Glomerular visceral epithelial cell (primary cell): ENCODE results near the gene KYAT1.

ENCODE experiments used
- DNase-seq: peaks from one replicate; pipeline ENCODE4 v3.0.0-alpha.2; 2016; ENCODE audit errors: extremely low spot score

The KYAT1 gene

GRCh38 chr9:128881884-128882676 is at the start of gene KYAT1, which contains the start of gene LRRC8A:
TSS of gene KYAT1 (minus strand) at chr9:128881950. CDS start at chr9:128845405, 36,545 bp downstream.
TSS of gene LRRC8A (plus strand) at chr9:128882133. CDS start at chr9:128907165, 25,032 bp downstream.
- DNase-seq: peak; percentile 97

GRCh38 chr9:128929560-128929959 is 47.8 kb upstream of the KYAT1 start:
- DNase-seq: no peak

GRCh38 chr9:128928624-128929023 is 46.9 kb upstream of the KYAT1 start:
- DNase-seq: no peak

- DNase-seq: peak; percentile 70
These were observed 46.1 kb upstream of the KYAT1 start for GRCh38 chr9:128927731-128928411.

GRCh38 chr9:128923493-128923883 is 41.7 kb upstream of the KYAT1 start:
- DNase-seq: no peak

- peak; percentile 47 for DNase-seq
These were observed 40.4 kb upstream of the KYAT1 start for GRCh38 chr9:128921881-128922763.

- DNase-seq: no peak
These were observed 38.8 kb upstream of the KYAT1 start, which contains the start of gene PHYHD1 for GRCh38 chr9:128920381-128921058. TSS of gene PHYHD1 (plus strand) at chr9:128920982. CDS start at chr9:128922324, 1,342 bp downstream.

- no peak for DNase-seq
These were observed 37.8 kb upstream of the KYAT1 start for GRCh38 chr9:128919402-128920089.

- no peak for DNase-seq
These were observed 37.2 kb upstream of the KYAT1 start for GRCh38 chr9:128918921-128919320.

GRCh38 chr9:128917151-128917849 is 35.5 kb upstream of the KYAT1 start:
- no peak for DNase-seq

GRCh38 chr9:128916745-128917144 is 35.0 kb upstream of the KYAT1 start:
- DNase-seq: no peak

GRCh38 chr9:128916204-128916603 is 34.5 kb upstream of the KYAT1 start:
- DNase-seq: no peak

- no peak for DNase-seq
These were observed 32.4 kb upstream of the KYAT1 start for GRCh38 chr9:128913995-128914772.

GRCh38 chr9:128913048-128913900 is 31.5 kb upstream of the KYAT1 start:
- DNase-seq: no peak

- DNase-seq: peak; percentile 79
These were observed 30.6 kb upstream of the KYAT1 start for GRCh38 chr9:128912270-128912853.

GRCh38 chr9:128911529-128912035 is 29.8 kb upstream of the KYAT1 start:
- DNase-seq: peak; percentile 85

- no peak for DNase-seq
These were observed 29.2 kb upstream of the KYAT1 start for GRCh38 chr9:128910906-128911305.

- no peak for DNase-seq
These were observed 28.1 kb upstream of the KYAT1 start for GRCh38 chr9:128909859-128910258.
